ENCODE data around the gene DUSP2. TPM values are rescaled to one million over a fixed set of nuclear protein-coding genes. Genes with fewer than 3 reads are reported as not detected.

DUSP2 gene
- total RNA-seq, 4 donors from 2014 or later: 26.0 to 124 (median 74.1) TPM

DNA sequence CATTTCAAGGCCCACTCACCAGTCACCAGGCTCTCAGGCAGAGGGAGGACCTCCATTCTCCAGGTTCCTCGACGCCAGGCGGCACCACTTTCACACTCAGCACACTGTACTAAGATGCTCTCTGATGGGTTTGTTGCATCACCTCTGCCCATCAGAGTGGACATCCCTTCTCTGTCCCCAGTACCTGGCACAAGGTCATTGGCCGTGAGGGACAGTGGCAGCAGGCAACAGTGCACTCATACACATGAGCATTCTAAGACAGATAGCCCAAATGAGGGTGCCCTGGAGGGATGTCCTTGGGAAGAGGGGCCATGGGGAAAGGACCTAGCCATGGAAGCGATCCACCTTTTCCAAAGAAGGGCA, 25.9 kb downstream of the DUSP2 start:
- WGBS: 97% methylated on average over 5 of the region's 5 CpGs
- no peak for DNase-seq (ENCODE audit: low spot score in 2 of 2)

DNA sequence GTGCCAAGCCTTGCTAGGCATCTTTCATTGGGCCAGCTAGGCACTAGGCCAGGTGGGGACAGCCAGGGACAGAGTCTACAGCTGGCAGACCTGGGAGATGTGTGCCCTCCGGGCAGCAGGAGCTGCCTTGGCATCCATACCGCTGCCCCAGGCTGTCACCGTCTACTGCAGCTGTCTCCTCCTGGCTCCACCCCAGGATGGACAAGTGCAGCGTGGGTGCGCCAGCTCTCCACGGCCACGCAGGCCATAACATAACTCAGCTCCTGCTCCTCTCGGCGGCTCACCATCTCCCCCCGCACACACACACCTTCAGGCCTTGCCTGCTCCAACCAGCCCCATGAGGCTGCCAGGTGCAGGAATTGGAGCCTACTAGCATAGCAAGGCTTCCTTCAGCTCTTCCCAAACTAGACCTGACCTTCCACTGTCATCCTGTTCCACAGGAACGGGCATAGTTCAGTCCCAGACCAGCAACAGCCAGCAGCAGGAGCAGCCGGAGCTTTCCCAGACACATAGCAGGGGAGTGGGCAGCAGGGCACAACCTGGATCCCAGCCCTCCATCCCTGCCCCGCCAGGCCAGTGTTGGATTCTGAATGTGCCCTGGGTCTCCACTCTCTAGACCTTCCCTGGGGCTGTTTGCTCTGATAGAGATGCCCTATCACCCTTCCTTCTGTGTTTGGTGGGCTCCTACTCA, 26.4 kb downstream of the DUSP2 start:
- no peak overlapping the region for H3K27ac ChIP-seq
- no peaks in the 10 kb centered on the region for H3K36me3 ChIP-seq
- no peak for TF ChIP-seq POLR2A (IDR thresholded peaks at IDR 0.05)
- TF ChIP-seq EP300 (IDR thresholded peaks at IDR 0.05): no peak
- TF ChIP-seq, protein P1, sequence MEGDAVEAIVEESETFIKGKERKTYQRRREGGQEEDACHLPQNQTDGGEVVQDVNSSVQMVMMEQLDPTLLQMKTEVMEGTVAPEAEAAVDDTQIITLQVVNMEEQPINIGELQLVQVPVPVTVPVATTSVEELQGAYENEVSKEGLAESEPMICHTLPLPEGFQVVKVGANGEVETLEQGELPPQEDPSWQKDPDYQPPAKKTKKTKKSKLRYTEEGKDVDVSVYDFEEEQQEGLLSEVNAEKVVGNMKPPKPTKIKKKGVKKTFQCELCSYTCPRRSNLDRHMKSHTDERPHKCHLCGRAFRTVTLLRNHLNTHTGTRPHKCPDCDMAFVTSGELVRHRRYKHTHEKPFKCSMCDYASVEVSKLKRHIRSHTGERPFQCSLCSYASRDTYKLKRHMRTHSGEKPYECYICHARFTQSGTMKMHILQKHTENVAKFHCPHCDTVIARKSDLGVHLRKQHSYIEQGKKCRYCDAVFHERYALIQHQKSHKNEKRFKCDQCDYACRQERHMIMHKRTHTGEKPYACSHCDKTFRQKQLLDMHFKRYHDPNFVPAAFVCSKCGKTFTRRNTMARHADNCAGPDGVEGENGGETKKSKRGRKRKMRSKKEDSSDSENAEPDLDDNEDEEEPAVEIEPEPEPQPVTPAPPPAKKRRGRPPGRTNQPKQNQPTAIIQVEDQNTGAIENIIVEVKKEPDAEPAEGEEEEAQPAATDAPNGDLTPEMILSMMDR (IDR thresholded peaks at IDR 0.05): no peak
- TF ChIP-seq POLR2AphosphoS5 (IDR thresholded peaks at IDR 0.05): no peak
- peaks cover 24% of the 10 kb centered on the region for H3K4me1 ChIP-seq
- WGBS: 44% methylated on average over 12 of the region's 13 CpGs
- peak in 1 of 2 donors; percentile 33 for DNase-seq (ENCODE audit: low spot score in 2 of 2)
- no peaks in the 10 kb centered on the region for H3K9me3 ChIP-seq
- no peak overlapping the region for H3K4me3 ChIP-seq
- H3K27me3 ChIP-seq: peaks cover 59% of the 10 kb centered on the region

More for the DNA sequence above, 25.9 kb downstream of the DUSP2 start:
- TF ChIP-seq POLR2AphosphoS5 (IDR thresholded peaks at IDR 0.05): no peak
- no peak for TF ChIP-seq POLR2A (IDR thresholded peaks at IDR 0.05)
- TF ChIP-seq, protein P1 (IDR thresholded peaks at IDR 0.05): no peak
- no peak for TF ChIP-seq EP300 (IDR thresholded peaks at IDR 0.05)
- peaks cover 24% of the 10 kb centered on the region for H3K4me1 ChIP-seq
- H3K4me3 ChIP-seq: no peak overlapping the region
- H3K27ac ChIP-seq: no peak overlapping the region
- peaks cover 59% of the 10 kb centered on the region for H3K27me3 ChIP-seq
- H3K9me3 ChIP-seq: no peaks in the 10 kb centered on the region
- H3K36me3 ChIP-seq: no peaks in the 10 kb centered on the region

DNA sequence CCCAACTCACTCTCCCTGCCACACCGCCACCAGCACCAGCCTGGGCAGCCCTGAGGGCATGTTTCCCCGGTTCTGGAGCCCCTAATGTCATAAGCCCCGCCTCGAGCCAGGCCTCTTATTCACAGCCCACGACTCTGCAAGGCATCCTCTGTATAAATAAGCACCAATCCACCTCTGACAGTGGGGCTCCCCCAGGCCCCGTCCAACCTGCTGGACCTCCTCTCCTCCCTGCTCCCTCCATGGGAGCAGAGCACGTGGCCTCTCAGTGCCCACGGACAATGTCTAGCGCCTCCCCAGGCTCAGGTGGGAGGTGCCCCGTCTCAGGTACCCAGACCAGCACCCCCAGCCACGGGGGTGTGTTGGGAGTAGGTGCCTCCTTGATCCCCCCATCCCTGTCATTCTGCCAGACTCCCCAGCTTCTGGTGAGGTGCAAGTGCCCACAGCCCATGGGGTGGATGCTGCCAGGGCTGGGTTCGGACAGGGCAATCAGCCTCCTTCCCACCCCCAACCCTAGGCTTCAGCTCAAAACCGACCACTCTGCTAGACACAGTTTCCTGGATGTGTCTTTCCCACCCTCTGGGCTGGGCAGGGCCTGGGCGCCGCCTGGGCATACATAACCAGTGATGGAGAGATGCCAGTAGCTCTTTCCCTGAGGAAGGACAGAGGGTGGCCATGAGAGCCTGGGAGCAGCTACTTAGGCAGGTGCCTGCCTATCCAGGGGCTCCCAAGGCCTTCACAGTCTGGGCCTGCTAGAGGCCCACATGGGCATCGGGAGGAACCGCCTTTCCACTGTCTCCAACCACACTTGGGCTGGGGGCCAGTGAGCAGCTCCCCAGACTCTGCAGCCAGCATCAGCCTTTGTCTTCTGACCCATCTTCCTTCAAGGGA, 27.3 kb downstream of the DUSP2 start:
- H3K4me3 ChIP-seq: no peak overlapping the region
- 49% methylated on average over 8 of the region's 17 CpGs for WGBS
- H3K36me3 ChIP-seq: no peaks in the 10 kb centered on the region
- no peaks in the 10 kb centered on the region for H3K9me3 ChIP-seq
- no peak for TF ChIP-seq POLR2AphosphoS5 (IDR thresholded peaks at IDR 0.05)
- peaks cover 24% of the 10 kb centered on the region for H3K4me1 ChIP-seq
- peaks cover 59% of the 10 kb centered on the region for H3K27me3 ChIP-seq
- DNase-seq (ENCODE audit: low spot score in 2 of 2): no peak
- H3K27ac ChIP-seq: no peak overlapping the region

DNA sequence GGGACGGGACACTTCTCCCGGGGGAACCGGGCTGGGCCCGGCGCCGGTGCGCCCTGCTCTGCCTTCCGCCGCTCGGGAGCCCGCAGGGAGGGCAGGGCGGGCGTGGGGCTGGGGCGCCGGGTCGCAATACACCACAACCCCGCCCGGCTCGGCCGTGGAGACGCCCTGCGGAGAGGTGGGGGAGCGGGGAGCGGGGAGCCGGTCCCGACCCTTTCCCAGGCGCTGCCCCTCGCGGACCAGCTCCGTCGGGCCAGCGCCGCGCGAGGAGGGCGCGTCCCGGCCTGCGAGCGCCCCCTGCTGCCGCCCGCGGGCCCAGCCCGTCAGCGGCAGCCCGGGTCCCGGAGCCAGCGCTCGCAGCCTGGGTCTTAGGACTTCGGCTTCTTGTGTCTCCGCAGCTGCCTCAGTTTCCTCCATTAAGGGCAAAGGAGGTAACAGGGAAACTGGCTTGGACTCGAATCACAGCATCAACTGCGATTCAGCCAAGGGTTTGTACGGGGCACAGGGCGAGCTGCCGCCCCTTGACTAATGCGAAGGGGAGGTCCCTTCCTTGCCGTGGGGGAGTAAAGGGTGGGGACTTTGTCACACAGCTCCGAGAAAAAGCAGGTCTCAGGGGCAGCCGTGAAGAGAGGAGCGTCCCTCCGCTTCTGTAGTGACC, 28.2 kb downstream of the DUSP2 start:
- H3K36me3 ChIP-seq: no peaks in the 10 kb centered on the region
- H3K27ac ChIP-seq: peak overlapping the region; percentile 56
- DNase-seq (ENCODE audit: low spot score in 2 of 2): no peak
- no peak for TF ChIP-seq POLR2AphosphoS5 (IDR thresholded peaks at IDR 0.05)
- no peak for TF ChIP-seq EP300 (IDR thresholded peaks at IDR 0.05)
- TF ChIP-seq, protein P1 (IDR thresholded peaks at IDR 0.05): peak; percentile 61 to 94
- no peak for TF ChIP-seq POLR2A (IDR thresholded peaks at IDR 0.05)
- peaks cover 24% of the 10 kb centered on the region for H3K4me1 ChIP-seq
- no peaks in the 10 kb centered on the region for H3K9me3 ChIP-seq
- H3K27me3 ChIP-seq: peaks cover 59% of the 10 kb centered on the region
- peak overlapping the region; percentile 79 for H3K4me3 ChIP-seq
- WGBS: 2% methylated on average over 19 of the region's 62 CpGs

DNA sequence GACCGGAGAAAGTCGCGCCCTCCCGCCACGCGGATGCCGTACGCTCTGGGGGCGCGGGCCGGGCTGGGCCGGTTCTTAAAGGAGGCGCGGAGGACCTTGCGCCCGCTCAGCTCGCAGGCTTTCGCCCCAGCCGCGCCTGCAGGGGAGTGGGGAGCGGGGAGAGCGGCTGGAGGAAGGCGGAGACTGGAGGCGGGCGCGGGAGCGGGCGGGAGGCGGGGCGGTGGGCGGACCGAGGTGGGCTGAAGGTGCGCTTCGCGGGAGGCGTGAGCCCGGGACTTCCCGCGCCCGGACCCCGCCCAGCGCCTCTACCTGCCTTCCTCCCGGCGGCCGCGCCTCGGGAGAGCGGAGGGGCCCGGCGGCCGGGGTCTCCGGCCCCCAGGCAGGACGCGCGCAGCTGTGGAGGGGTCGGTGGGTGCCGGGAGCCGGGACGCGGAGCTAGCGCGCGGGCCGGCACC, 28.8 kb downstream of the DUSP2 start, which contains the start of gene ADRA2B:
TSS of gene ADRA2B (minus strand) at position 148 of the 455 bp plus-strand sequence. CDS start 422 bp downstream, outside the sequence.
- DNase-seq (ENCODE audit: low spot score in 2 of 2): no peak
- Histone ChIP-seq H3K4me3 (peak within 1 kb of the TSS; percentile 79), H3K27me3 (peaks cover 58% of the 10 kb centered on the region), H3K4me1 (peaks cover 24% of the 10 kb centered on the region), H3K9me3 (no peaks in the 10 kb centered on the region), H3K27ac (peak within 1 kb of the TSS; percentile 56), H3K36me3 (no peaks in the 10 kb centered on the region)
- WGBS: no CpG with 5 or more reads among the region's 64 CpGs
- no peak for TF ChIP-seq EP300 (IDR thresholded peaks at IDR 0.05)
- TF ChIP-seq POLR2AphosphoS5 (IDR thresholded peaks at IDR 0.05): no peak
- TF ChIP-seq, protein P1 (IDR thresholded peaks at IDR 0.05): no peak
- no peak for TF ChIP-seq POLR2A (IDR thresholded peaks at IDR 0.05)
